D721Med (cell line): ENCODE results near the gene GFRA4.

Experiments used
- DNase-seq: peaks from one replicate; pipeline ENCODE4 v3.0.0; 2011; ENCODE audit warnings: low spot score; ENCODE audit not compliant: insufficient read length
- FAIRE-seq: peaks from 2 replicates; lab custom pipeline; 2011; peaks lifted over from hg19 to GRCh38; lab: Jason Lieb, UNC
- TF ChIP-seq, protein P1 (sequence below): IDR thresholded peaks from 2 replicates; pipeline ENCODE4 v1.5.1; 2012; ENCODE audit warnings: mild to moderate bottlenecking, control low read depth; ENCODE audit not compliant: insufficient read depth; ENCODE audit errors: missing control alignments

Gene GFRA4

DNA sequence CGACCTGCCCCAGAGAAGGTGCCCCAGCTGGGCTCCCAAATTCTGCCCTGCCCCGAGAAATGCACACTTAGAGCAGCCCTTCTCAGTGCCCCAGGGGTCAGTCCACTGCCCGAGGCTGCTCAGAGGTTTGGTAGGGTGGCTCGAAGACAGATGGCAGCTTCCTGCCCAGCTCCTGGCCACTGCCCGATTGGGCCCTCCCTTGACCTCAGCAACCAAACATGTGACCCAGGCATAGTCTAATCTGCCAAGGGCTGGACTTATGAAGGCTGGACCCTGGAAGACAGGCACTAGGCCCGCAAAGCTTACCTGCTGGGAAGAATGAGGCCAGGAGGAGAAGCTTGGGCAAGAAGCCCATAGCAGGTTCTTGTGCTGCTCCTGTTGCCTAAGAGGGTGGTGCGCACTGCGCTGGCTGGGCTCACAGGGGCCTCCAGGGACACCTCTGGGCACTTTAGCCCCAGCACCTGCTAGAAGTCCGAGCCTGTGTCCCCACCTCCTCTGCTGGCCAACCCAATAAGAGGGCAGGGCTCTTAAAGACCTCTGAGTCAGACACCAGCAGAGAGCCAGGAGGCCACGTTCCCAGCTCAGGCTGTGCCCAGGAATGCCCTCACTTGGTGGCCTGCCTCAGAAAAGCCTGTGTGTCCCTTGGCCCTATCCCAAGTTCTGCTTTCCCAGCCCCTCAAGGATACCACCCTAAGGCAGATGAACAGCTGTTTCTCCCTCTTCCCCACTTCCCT is 43.7 kb upstream of the GFRA4 start:
- DNase-seq, result no peak
- TF ChIP-seq, protein P1, sequence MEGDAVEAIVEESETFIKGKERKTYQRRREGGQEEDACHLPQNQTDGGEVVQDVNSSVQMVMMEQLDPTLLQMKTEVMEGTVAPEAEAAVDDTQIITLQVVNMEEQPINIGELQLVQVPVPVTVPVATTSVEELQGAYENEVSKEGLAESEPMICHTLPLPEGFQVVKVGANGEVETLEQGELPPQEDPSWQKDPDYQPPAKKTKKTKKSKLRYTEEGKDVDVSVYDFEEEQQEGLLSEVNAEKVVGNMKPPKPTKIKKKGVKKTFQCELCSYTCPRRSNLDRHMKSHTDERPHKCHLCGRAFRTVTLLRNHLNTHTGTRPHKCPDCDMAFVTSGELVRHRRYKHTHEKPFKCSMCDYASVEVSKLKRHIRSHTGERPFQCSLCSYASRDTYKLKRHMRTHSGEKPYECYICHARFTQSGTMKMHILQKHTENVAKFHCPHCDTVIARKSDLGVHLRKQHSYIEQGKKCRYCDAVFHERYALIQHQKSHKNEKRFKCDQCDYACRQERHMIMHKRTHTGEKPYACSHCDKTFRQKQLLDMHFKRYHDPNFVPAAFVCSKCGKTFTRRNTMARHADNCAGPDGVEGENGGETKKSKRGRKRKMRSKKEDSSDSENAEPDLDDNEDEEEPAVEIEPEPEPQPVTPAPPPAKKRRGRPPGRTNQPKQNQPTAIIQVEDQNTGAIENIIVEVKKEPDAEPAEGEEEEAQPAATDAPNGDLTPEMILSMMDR, result no peak
- no peak for FAIRE-seq

DNA sequence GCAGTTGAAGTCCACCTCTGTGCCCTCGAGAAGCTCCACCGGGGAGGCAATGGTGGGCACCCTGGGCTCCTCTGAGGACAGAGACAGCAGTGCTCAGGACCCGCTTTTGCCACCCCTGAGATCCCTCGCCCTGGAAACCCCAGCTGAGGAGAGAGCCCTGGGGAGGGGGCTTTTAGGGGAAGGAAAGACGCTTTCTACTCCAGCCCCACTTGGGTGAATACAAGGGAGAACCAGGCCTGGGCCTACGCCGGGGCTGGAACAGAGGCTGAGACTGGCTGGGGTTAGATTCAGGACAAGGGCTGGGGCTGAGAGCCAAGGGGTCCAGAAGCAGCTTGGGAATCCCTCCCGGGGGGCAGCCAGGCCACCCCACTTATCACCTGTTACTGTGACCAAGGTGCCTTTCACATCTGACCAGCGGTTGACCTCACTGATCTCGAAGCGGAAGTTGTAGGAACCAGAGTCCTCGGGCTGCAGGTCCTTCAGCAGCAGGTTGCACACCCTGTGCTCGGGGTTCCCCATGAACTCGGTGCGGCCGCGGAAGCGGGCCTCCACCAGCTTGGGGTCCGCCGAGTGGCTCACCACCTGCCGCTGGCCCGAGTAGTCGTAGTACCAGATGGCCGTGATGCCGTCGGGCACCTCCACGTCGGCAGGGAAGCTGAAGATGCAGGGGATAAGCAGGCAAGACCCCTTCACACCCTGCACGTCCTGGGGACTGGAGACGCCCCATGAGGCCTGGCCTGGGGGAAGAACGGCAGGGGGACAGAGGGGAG is 43.0 kb upstream of the GFRA4 start:
- TF ChIP-seq, protein P1, result no peak
- DNase-seq (no peak), FAIRE-seq (no peak)

DNA sequence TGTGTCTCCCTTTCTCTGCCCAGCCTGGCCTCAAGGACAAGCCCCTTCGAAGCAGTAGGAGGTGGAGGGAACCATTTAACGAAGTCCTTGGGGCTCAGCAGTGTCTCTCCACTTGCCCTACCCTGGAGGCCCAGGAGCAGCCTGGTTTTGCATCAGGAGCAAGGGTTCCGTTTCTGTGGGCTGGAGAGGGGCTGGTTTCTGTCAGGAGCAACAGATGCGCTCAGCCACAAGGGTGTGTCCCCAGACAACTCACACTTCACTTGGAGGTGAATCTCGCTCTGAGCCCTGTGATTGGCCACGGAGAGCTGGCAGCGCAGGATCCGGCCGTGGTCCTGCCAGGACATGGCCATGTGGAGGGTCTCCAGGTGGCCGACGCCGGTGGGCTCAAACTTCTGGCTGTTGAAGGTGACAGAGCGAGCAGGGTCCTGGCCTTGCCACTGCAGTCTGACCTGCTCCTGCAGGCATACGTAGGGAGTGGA is 42.3 kb upstream of the GFRA4 start:
- DNase-seq (no peak), FAIRE-seq (no peak)
- TF ChIP-seq, protein P1, result no peak

DNA sequence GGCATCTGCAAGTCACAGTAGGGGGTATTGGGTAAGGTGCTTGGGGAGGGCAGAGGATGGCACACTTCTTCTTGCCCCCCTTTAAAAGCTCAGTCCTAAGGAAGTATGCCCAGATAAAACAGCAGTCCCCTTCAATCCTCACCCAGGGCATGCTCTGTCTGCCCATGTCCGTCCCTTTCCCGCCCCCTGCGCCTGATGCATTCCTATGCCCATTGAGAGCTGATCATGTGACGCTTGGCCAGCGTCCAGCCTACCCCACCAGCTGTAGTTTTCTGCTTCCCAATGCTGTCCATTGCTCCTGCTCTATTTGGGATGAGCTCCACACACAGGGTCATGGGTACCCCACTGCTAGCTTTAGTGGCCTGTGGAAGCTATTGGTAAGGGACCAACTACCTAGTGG is 40.9 kb upstream of the GFRA4 start:
- TF ChIP-seq, protein P1, result no peak
- DNase-seq (no peak), FAIRE-seq (no peak)

DNA sequence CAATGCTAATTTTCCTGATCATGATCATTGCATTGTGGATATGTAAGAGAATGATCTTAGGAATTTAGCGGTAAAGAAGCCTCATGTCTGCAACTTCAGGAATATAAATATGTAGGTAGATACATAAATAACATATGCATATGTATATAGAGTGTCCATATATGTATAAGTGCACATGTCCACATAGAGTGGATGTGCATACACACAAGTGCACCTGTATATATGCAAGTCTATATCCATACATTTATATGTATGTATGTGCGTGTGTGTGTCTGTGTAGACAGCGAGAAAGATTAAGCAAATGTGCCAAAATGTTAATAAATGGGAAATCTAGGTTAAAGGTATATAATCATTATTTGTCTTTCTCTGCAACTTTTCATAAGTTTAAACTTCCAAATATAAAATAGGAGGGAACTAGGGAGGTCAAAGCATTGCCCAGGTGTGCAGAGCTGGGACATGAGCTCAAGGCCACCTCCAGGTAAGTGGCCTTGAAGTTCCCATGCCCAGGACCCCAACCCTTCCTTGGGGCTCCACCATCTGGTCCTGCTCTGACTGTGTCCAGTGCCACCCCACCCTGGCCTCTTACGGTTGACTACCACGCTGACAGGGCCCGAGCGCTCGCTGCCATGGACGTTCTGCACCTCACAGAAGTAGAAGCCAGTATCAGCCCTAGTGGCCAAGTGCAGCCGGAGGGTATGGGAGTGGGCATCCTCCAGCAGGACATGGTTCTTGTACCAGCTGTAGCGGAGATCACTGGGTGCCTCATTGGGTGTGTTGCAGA is 39.6 kb upstream of the GFRA4 start:
- TF ChIP-seq, protein P1, result no peak
- DNase-seq (no peak), FAIRE-seq (no peak)

DNA sequence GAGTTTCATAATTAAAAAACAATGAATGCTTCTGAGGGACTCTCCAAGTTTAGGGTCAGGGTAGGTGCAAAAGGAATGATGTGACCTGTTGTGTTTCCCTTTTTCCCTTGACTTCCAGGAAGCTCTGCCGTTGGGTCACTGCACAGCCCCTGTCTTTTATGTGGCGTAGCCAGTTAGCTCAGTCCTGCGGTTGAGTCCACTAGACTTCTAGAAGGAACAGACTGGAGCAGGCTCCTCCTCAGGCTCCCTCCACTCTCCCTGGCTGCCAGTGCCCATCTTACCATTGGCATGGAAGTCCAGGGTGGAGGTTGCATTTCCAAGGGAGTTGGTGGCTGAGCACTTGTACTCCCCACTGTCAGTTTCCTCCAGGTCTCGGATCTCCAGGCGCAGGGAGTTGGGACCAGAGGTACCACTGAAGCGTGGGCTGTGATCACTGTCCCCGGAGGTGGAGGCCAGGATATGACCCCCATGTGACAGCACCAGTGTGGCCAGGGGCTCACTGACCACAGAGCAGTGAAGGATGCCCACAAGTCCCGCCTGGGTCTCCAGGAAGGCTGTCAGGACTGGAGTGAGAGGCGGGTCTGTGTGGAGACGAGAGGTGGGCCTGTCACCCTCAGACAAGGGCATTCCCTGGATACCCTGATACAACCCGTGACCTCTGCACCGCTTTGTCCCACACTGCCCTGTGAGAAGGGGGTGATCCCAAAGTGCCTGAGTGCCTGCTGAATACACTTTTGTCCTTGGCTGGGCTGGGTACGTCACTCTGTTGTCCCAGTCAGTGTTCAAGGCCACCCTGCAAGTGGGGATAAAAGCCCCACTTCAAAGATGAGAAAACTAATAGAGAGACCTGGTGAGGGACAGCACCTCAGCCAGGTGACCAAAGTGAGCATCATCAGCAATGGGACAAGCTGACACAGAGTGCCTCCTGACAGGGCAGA is 38.1 kb upstream of the GFRA4 start:
- no peak for FAIRE-seq

More for the DNA sequence above, 38.1 kb upstream of the GFRA4 start:
- no peak for DNase-seq
- TF ChIP-seq, protein P1, result no peak
